Measurements from ENCODE around the gene DEPP1. TPM values are rescaled to one million over a fixed set of nuclear protein-coding genes. Genes with fewer than 3 reads are reported as not detected.
"Not testable (repeated sequence)": the region's sequence is repeated elsewhere in the genome, so short reads cannot be mapped to it uniquely, and the experiment has no call there.

DEPP1 gene, protein sequence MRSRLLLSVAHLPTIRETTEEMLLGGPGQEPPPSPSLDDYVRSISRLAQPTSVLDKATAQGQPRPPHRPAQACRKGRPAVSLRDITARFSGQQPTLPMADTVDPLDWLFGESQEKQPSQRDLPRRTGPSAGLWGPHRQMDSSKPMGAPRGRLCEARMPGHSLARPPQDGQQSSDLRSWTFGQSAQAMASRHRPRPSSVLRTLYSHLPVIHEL
- 67.2 and 68.3 TPM in 2 replicates for total RNA-seq (2014; rRNA removed; shearing (Covaris generic))

DNA sequence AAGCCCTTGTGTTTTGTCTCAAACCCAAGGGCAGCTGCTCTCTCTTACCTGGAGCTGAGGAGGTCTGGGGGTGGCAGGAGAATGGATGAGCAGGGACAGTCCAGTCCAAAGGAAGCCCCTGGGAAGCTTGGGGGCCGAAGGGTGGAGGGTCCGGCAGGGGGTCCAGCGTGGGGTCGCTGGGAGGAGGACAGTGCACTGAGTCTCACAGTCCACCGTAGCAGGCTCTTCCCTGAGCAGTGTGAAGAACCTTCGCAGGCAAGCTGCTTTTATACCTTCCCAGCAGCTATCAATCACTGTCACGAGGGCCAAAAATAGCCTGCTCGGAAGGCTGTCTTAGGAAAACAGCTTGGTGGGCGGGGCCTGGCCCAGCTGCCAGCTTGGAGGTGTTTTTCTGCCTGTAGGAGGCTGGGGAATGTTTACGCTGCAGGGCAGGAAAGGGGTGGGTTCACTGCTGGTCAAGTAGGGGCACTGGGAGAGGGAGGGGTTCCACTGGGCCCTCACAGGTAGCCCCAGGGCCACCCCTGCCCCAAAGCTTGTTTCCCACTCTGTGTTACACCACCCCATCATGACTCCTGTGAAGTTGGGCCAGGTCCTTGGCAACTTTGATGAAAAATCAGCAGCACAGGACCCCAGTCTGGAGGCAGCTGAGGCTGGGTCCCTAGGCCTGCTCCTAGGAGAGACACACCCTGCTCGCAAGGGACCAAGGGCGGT is at the start of gene DEPP1:
Gene DEPP1 (minus strand): TSS at position 240 of the 711 bp plus-strand sequence. CDS start 779 bp downstream, outside the sequence.
- peak; percentile 98 for DNase-seq (ENCODE audit: low spot score)

DNA sequence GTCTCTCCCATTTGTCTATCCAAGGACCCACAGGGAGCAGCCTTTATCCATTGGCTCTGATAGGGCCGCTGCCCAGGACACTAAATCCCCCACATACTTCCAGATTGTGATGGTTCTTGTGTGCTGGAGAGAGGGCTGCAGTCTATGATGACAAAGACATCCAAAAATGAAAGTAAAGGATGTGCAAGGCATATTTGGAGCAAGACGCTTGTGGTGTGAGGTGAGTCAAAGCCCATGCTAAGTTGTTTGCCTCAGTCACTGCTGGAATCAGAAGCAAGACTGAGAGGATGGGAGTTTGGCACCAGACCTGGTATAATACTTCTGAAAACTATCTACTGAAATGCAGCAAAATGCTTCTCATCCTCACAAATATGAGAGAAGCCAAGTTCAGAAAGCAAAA is 44.8 kb upstream of the DEPP1 start:
- DNase-seq (ENCODE audit: low spot score): no peak

DNA sequence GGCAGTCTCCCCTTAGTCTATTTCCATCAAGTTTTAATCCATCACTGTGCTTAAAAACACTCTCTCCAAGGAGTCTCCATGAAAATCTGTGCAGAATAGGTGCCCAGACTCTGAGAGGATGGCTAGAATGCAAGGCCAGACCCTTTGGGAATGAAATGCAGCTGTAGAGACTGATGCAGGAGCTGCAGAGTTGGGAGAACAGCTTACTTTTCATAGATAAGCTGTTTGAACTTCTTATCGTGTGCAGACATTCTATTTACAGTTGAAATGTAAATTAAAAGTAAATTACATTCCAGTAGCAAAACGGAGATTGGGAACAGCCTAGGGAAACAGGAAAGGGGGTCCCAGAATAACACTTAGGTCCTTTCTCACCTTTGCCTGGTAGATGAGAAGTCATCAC is 37.0 kb upstream of the DEPP1 start:
- DNase-seq (ENCODE audit: low spot score): no peak

DNA sequence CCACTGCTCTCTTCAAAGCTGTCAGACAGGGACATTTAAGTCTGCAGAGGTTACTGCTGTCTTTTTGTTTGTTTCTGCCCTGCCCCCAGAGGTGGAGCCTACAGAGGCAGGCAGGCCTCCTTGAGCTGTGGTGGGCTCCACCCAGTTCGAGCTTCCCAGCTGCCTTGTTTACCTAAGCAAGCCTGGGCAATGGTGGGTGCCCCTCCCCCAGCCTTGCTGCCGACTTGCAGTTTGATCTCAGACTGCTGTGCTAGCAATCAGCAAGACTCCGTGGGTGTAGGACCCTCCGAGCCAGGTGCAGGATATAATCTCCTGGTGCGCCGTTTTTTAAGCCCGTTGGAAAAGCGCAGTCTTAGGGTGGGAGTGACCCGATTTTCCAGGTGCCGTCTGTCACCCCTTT is 35.9 kb upstream of the DEPP1 start:
- DNase-seq (ENCODE audit: low spot score): not testable (repeated sequence)

DNA sequence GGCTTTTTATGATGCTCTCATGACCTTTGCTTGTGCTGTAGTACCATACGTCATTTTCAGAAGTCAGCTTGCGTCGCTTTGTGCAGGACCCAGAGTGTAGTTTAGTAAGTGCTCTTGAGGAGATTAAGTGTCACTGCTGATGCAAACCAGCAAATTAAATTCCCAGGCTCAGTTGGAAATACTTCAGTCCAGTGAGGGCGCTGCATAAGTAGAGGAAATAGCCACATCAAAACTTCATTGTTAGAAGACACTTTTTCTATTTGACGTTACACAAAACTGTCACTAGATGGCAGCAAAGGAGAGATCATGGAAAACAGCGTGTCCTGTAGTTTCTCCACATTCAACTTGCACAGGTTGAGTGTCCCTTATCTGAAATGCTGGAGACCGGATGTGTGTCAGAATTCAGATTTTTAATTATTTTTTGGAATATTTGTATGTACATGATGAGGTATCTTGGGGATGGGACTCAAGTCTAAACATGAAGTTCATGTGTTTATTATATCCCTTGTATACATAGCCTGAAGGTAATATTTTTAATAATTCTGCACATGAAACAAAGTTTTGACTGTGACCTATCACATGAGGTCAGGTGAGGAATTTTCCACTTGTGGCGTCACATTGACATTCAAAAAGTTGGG is 30.0 kb upstream of the DEPP1 start:
- peak; percentile 92 for DNase-seq (ENCODE audit: low spot score)

DNA sequence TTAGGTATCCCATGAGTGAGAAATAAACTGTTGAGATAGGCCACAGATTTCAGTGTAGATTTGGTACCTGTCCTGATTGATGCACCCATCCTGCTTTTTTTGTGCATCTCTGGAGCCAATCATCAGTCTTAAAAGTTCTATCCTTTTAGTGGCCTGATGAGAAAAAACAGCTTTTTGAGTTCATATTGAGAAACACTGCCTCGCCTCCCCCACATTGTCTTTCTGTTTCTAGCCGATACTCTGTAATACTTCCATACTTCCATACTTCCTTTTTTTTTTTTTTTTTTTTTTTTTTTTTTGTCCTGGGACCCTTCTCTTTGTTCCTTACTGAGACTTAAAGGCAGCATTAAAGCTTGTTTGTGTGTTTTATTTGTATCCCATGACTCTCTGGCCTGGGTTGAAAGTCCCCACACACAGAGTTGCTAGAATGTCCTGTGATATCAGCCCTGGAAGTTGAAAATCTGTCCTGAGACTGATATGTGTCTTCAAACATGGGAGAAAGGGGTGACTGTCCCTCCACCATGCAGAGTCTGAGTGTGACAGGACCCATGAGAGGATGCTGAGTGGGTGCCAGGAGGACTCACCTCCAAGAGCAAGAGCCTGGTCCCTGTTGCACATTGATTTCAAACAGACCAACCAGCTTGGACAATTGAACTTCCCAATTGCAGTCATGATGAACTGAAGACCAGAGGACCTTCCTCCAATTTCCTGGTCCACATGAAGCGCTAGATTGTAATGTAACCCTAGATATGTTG is 27.8 kb upstream of the DEPP1 start:
- DNase-seq (ENCODE audit: low spot score): no peak

DNA sequence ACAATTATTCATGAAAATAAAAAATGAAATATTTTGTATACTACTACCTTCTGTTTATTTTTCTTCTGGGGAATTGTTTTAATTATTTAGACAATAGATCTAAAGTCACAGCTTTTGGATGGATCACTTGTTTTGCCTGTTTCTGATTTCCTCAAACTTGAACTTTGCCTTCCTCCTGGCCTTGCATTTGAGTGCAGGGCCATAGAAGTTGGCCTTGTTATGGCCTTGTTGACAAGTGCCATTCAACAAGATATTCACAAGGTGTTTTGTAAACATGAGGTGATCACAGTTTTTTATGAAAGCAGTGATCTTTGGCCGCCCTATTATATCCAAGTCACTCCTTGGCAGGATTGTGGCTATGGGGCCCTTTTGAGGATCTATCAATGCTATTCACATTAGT is 26.7 kb upstream of the DEPP1 start:
- no peak for DNase-seq (ENCODE audit: low spot score)

DNA sequence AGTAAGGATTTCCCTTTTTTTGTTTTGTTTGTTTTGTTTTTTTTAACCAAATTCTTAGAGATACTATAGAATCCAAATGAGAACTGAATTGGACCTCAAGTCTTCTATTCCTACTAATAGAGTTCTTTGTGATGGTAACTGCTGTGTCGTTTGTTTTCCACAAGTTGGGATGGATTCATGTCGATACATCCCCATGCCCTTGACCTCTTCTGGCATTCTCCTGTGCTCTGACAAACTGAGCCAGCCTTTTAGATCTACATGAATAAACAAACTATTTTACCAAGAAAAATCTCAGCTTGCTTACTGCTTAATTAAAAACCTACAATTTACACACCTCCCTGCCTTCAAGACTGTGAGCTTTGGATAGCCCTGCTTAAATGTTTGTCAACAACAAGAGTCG is 26.1 kb upstream of the DEPP1 start:
- no peak for DNase-seq (ENCODE audit: low spot score)

DNA sequence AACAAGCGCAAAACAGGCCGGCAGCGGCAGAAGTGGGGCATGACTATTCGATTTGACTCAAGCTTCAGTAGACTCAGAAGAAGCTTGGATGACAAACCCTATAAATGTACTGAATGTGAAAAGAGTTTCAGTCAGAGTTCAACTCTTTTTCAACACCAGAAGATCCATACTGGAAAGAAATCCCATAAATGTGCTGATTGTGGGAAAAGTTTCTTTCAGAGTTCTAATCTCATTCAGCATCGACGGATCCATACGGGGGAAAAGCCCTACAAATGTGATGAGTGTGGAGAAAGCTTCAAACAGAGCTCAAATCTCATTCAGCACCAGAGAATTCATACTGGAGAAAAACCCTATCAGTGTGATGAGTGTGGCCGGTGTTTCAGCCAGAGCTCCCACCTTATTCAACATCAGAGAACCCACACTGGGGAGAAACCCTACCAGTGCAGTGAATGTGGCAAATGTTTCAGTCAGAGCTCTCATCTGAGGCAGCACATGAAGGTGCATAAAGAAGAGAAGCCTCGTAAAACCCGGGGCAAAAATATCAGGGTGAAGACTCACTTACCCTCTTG is 24.9 kb upstream of the DEPP1 start:
- DNase-seq (ENCODE audit: low spot score): no peak

DNA sequence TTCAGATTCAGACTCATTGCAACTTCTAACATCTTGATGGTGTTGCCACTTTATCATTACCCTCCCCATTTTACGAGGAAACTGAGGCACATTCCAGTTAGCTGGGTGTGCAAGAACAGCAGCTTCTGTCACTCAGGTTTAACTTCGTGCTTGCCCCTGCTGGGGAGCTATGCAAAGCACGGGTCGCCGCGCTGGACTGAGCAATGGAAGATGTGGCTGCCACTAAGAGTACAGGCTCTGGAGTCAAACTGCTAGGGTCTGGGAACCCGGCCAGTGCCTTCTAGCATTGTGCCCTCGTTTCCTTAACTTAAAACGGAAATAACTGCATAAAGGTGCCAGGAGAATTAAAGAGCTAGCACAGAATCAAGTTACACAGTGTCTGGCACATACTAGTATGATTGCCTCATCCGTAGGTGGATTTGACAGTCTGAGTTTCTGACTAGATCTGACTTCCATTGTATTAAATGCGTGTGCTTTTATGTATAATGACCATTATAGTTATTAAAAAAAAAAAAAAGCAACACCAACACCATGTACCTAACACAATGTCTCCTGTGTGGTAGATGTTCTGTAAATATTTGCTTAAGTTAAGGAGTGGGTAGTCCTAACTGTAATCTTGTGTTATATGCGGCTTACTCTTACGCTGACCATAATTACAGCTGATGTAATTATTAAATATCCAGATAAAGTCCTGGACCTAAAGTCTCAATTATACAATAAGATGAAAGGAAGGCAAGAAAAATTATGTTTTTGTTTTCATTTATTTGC is 23.0 kb upstream of the DEPP1 start:
- DNase-seq (ENCODE audit: low spot score): peak; percentile 79

DNA sequence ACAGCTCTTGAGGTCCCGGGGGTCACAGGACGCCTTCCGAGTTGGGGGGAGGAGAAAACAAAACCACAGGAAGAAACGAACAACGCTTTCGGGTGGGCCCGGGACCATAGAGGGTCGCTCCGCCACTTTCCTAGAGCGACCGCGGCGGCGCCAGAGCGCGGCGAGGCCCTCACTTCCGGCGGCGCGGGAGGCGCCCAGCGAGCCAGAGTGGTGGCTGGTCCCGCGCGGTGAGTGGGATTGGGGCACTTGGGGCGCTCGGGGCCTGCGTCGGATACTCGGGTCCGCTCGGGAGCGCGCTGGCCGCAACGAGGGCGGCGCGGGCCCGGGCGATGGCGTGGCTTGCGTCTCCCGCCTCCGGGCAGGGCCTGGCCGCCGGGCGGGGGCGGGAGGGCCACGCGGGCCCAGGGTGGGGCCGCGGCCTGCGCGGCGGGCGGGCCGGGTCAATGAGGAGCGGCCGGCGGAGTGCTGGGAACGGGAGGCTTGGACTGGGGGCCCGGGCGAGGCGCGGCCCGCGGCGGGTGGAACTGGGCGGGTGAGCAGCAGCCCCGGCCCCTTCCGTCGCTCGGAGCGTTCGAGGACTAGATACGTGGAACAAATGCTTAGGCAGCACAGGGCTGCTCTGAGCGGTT is 22.3 kb upstream of the DEPP1 start, which contains the start of gene ZNF22:
Gene ZNF22 (plus strand): TSS at position 172 of the 629 bp plus-strand sequence. CDS start 2,446 bp downstream, outside the sequence.
- peak; percentile 66 for DNase-seq (ENCODE audit: low spot score)

DNA sequence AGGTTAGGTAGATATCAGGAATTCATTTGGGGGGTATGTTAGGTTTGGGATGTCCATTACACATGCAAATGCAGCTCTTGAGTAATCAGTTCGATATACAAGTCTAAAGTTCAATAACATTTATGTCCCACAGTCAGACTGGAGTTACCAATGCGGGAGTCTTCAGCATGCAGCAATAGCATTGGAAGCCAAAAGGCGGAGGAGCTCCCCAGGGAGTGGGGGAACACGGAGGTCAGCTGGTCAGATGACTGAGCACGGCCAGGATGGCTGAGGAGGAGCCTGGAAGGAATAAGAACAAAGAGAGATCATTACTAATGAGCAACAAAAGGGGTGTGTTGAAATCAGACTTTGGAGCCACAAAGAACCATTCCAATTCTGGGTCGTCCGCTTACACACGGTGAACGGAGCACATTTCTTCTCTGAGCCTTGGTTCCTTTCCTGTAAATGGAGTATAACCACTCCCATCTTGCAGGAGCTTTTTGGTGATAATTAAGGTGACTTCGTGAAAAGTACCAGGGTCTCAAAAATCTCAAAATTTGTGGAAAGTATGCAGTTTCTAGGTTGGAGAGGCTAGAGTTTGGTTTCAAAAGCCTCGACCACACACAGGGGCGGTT is 21.6 kb upstream of the DEPP1 start:
- no peak for DNase-seq (ENCODE audit: low spot score)

DNA sequence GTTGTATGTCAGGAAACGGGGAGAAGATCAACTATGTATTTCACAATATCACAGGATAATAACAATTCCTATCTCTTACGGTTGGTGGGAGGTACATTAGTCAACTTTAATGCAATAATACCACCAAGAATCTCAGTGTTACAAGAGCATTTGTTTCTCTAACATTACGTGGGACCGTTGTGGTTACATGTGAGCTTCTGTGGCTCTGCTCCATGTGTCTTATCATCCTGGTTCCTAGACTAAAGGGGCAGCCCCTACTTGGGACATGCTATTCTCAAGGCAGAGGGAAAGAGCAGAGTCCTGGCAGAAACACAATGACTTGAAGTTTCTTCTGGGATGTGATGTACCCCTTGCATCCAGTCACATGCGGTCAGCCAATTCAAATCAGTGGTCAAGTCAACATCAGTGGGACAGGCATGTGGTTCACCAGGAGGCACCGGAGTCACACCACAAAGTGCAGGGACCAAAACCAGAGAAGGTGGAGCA is 19.6 kb upstream of the DEPP1 start:
- DNase-seq (ENCODE audit: low spot score): no peak

DNA sequence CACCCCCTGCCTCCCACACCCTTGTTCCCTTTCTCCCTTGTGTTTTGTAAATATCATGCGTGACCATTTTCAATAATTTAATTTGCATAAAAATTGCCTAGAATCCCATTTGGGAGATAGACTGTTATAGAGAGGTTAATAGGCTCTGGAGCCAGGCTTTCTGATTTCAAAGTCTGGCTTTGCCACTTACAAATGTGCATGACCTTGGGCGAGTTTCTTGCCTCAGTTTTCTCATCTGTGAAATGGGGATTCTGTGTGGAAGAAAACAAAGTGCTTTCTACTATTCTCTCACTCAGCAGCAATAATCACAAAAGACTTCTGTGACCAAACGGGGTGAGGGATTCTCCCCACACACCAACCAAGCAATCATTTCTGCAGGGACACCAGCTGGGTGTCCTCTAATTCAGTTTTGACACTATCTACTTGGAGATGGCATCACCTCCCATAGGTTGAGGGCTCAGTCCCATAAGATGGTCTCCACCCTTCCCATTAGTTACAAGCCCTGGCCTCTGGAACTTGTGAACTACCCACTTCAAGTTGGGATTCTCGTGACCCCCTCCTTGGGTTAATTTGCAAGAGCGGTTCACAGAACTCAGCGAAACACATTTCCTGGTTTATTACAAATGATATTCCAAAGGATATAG is 18.6 kb upstream of the DEPP1 start:
- no peak for DNase-seq (ENCODE audit: low spot score)

DNA sequence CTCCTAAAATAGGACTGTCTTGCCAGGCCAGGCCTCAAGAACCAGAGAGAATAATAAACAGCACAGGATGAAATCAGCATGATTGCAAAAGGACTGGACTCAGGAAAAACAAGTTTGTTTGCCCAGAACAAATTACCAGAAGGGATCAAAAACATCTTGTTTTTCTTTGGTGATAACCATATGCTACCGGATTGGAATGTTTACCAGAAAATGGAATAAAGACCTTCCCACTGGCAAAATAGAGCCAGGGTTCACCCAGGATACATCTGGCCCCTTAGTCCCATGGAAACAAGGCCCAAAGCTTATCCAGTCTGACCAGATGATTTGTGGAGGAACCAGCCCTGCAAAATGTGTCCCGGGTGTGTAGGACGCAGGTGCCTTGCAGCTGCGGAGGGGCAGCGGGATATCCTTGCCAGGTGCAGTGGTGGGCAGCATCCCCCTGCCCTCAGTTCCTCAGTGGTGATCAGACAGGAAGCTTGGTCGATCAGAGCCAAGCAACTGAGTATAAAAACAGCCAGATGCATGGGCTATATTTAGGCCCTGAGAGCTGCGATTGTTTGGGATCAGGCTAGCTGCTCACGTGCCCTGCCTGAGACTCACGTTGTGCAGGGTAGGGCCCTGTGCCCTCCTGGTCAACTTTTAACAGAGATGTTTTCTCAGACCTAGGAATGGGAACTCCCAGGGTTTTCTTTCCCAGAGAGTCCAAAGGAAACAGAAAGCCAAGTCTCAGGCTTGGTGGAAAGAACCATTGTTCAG is 17.5 kb upstream of the DEPP1 start:
- DNase-seq (ENCODE audit: low spot score): no peak

DNA sequence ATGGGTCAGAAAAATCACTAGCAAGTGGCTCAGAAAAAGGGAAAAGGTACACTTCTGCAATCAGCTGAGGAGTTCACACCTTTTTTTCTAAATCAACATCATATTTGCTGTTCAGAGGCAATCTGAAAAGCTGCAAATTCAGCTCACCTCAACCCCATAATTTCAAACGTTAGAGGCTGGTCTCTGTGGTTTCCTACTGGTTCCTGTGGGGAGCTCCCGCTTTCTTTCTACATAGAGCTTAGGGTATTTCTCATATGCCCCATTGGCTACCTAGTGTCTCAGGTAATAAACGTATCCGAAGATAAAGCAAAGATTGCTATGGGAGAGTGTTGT is 16.9 kb upstream of the DEPP1 start:
- no peak for DNase-seq (ENCODE audit: low spot score)

DNA sequence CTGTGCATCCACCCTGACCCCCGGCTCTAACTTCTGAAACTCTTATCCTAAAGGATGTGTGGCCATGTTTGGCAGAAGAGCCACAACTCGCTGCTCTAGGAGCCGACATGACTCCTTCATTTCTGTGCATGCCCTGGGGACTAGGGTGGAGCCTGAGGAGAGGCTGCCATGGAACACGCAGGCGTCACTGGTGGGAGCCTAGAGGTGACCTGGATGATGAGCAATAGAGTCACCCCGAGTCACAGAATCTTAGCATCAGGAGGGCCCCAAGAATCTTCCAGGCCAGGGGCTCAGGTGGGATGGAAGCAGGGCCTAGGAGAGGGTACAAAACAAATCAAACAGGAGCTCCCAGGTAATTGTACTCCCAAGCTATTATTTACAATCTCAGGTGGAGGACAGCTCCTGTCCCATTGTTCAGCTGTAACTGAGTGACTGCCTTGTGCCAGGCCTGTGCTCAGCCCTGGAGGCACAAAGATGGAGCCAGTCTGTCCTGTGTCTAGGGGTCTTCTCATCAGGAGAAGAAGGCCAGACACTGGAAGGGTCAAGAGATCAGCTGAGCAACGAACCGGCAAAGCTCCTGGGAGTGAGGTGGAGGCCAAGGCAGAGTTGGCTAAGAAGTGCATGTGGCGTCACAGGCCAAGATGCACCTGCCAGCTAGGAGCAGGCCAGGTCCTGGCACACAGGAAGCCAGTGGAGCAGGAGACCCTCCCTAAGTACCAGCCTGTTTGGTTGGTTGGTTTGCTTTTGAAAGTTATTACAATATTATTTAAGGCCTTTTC is 16.3 kb upstream of the DEPP1 start:
- DNase-seq (ENCODE audit: low spot score): no peak
